Effector CD8-positive, alpha-beta T cell (primary cell): ENCODE measurements around the gene YBX1.
A peak's percentile ranks its signal among the peaks of the same experiment; 100 is the strongest.
"Not testable (repeated sequence)": the region's sequence is repeated elsewhere in the genome, so short reads cannot be mapped to it uniquely, and the experiment has no call there.

ENCODE experiments used
- DNase-seq: peaks from one replicate; lab custom pipeline; 2025; lab: John Stamatoyannopoulos, UW
- total RNA-seq, 4 experiments: gene quantifications; one replicate each; lab custom pipeline; 2026; lab: John Stamatoyannopoulos, UW

The YBX1 gene
- total RNA-seq: 288 to 763 (median 362) reads per million in 4 experiments

- peak; percentile 91 for DNase-seq
These were observed at the start of gene YBX1 for GRCh38 chr1:42681741-42682483. TSS of gene YBX1 (plus strand) at chr1:42682418. CDS start at chr1:42682566, 148 bp downstream.

GRCh38 chr1:42639116-42639515 is 43.1 kb upstream of the YBX1 start:
- DNase-seq: no peak

- no peak for DNase-seq
These were observed 36.2 kb upstream of the YBX1 start for GRCh38 chr1:42646056-42646455.

GRCh38 chr1:42657201-42657600 is 25.0 kb upstream of the YBX1 start:
- no peak for DNase-seq

- DNase-seq: peak; percentile 86
These were observed 24.0 kb upstream of the YBX1 start, which contains the start of gene PPIH for GRCh38 chr1:42657981-42658876. TSS of gene PPIH (plus strand) at chr1:42658423. CDS start at chr1:42658447, 24 bp downstream.

- DNase-seq: no peak
These were observed 23.3 kb upstream of the YBX1 start for GRCh38 chr1:42658877-42659337.

GRCh38 chr1:42660907-42661500 is 21.2 kb upstream of the YBX1 start:
- DNase-seq: no peak

- no peak for DNase-seq
These were observed 12.3 kb upstream of the YBX1 start for GRCh38 chr1:42669936-42670335.

GRCh38 chr1:42670425-42670824 is 11.8 kb upstream of the YBX1 start:
- no peak for DNase-seq

- no peak for DNase-seq
These were observed 8.0 kb upstream of the YBX1 start for GRCh38 chr1:42674214-42674613.

- no peak for DNase-seq
These were observed 7.5 kb upstream of the YBX1 start for GRCh38 chr1:42674682-42675081.

GRCh38 chr1:42675467-42675866 is 6.8 kb upstream of the YBX1 start:
- no peak for DNase-seq

- DNase-seq: no peak
These were observed 5.6 kb upstream of the YBX1 start for GRCh38 chr1:42676534-42677087.

GRCh38 chr1:42679364-42679983 is 2.7 kb upstream of the YBX1 start:
- no peak for DNase-seq

- no peak for DNase-seq
These were observed 2.2 kb upstream of the YBX1 start for GRCh38 chr1:42680055-42680454.

GRCh38 chr1:42680921-42681683 is 1.1 kb upstream of the YBX1 start:
- DNase-seq: no peak

GRCh38 chr1:42682484-42682738 is 193 bp downstream of the YBX1 start:
- DNase-seq: not testable (repeated sequence)

GRCh38 chr1:42682739-42683531 is 717 bp downstream of the YBX1 start:
- peak; percentile 36 for DNase-seq

GRCh38 chr1:42684139-42684538 is 1.9 kb downstream of the YBX1 start:
- DNase-seq: no peak

- no peak for DNase-seq
These were observed 4.2 kb downstream of the YBX1 start for GRCh38 chr1:42686418-42686817.
